ENCODE measurements around the gene MSI2.

MSI2 gene

GRCh38 chr17:57538736-57539456, 282.6 kb downstream of the MSI2 start:
- ChIA-PET CTCF (interaction anchor here (1.1 to 3.1 kb wide), 3 partner anchors 14 to 296 kb away, joined by 3 to 18 read pairs (median 4); no protein-coding TSS in a partner anchor), POLR2A (interaction anchor here (1.4 kb wide), 1 partner anchor 14 kb away, joined by 3 read pairs; no protein-coding TSS in a partner anchor)

DNA sequence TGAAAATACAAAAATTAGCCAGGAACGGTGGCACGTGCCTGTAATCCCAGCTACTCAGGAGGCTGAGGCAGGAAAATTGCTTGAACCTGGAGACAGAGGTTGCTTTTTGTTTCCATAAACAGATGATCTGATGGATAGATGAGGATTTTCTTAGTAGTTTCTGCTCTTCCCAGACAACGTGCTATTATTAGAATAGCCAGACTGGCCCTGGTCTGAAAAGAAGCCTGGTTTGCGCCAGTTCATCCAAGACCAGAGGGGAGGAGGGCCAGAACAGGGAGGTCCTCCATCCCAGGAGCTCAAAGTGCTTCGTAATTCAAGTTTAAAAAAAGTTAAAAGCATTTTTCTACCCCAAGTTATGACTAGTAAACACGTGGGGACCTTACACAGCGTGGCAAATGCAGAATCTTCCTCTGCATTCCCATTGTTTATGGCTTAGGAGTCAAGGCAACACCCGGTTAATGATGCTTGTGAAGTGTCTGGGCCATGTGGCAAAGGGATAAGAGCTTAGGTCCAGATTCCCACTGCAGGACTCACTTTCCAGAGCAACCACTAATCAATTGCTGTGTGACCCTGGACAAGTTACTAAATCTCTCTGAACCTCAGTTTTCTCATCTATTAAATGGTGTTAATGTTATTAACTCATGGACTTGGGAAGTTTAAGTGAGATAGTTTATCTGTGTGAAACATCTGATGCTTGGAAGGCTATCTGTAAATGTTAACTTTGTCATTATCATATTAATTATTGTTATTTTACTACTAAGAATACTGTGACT, 283.4 kb downstream of the MSI2 start:
- ChIA-PET CTCF (interaction anchor here (1.1 kb wide), 1 partner anchor 297 kb away, joined by 4 read pairs; no protein-coding TSS in a partner anchor), POLR2A (no interaction called here)
- TF ChIP-seq BHLHE40 (IDR thresholded peaks at IDR 0.05; ENCODE audit: borderline replicate concordance): no peak
- TF ChIP-seq ELF4 (IDR thresholded peaks at IDR 0.05): no peak
- no peak for DNase-seq (ENCODE audit: extremely low spot score)

More at GRCh38 chr17:57538736-57539456, 282.6 kb downstream of the MSI2 start:
- TF ChIP-seq CTBP1 (IDR thresholded peaks at IDR 0.05; ENCODE audit: borderline replicate concordance): no peak
- TF ChIP-seq LEF1 (IDR thresholded peaks at IDR 0.05; ENCODE audit: borderline replicate concordance): no peak
- peak; percentile 34; the same call in 1 of the 2 replicates for TF ChIP-seq ZNF384 (IDR thresholded peaks at IDR 0.05)
- DNase-seq (ENCODE audit: extremely low spot score): no peak

- DNase-seq (ENCODE audit: extremely low spot score): no peak
- POLR2A ChIA-PET: no interaction called here
- no peak for TF ChIP-seq ZNF384 (IDR thresholded peaks at IDR 0.05)
- no peak for TF ChIP-seq TARDBP (IDR thresholded peaks at IDR 0.05)
- no peak for TF ChIP-seq NFRKB (IDR thresholded peaks at IDR 0.05)
- TF ChIP-seq HDGF (IDR thresholded peaks at IDR 0.05; ENCODE audit: borderline replicate concordance): no peak
- TF ChIP-seq, protein P1, sequence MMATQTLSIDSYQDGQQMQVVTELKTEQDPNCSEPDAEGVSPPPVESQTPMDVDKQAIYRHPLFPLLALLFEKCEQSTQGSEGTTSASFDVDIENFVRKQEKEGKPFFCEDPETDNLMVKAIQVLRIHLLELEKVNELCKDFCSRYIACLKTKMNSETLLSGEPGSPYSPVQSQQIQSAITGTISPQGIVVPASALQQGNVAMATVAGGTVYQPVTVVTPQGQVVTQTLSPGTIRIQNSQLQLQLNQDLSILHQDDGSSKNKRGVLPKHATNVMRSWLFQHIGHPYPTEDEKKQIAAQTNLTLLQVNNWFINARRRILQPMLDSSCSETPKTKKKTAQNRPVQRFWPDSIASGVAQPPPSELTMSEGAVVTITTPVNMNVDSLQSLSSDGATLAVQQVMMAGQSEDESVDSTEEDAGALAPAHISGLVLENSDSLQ (IDR thresholded peaks at IDR 0.05): no peak
- no peak for TF ChIP-seq SP1 (IDR thresholded peaks at IDR 0.05)
- TF ChIP-seq SUZ12 (IDR thresholded peaks at IDR 0.05): no peak
- TF ChIP-seq L3MBTL2 (conservative IDR thresholded peaks at IDR 0.05): no peak
- no peak for TF ChIP-seq BHLHE40 (IDR thresholded peaks at IDR 0.05; ENCODE audit: borderline replicate concordance)
- CTCF ChIA-PET: interaction anchor here (0.6 to 1.7 kb wide), 3 partner anchors 11 to 412 kb away, joined by 3 to 4 read pairs (median 3); no protein-coding TSS in a partner anchor
These were observed 284.3 kb downstream of the MSI2 start for GRCh38 chr17:57540596-57540995.

- ChIA-PET CTCF (interaction anchor here (0.6 to 1.7 kb wide), 4 partner anchors 9 to 413 kb away, joined by 3 to 4 read pairs (median 4); no protein-coding TSS in a partner anchor), POLR2A (interaction anchor here (1.0 kb wide), 1 partner anchor 12 kb away, joined by 3 read pairs; no protein-coding TSS in a partner anchor)
- TF ChIP-seq FOXK2 (IDR thresholded peaks at IDR 0.05): no peak
- TF ChIP-seq FOXA1 (IDR thresholded peaks at IDR 0.05): no peak
- no peak for TF ChIP-seq HDGF (IDR thresholded peaks at IDR 0.05; ENCODE audit: borderline replicate concordance)
- no peak for DNase-seq (ENCODE audit: extremely low spot score)
These were observed 284.7 kb downstream of the MSI2 start for GRCh38 chr17:57541049-57541448.

DNA sequence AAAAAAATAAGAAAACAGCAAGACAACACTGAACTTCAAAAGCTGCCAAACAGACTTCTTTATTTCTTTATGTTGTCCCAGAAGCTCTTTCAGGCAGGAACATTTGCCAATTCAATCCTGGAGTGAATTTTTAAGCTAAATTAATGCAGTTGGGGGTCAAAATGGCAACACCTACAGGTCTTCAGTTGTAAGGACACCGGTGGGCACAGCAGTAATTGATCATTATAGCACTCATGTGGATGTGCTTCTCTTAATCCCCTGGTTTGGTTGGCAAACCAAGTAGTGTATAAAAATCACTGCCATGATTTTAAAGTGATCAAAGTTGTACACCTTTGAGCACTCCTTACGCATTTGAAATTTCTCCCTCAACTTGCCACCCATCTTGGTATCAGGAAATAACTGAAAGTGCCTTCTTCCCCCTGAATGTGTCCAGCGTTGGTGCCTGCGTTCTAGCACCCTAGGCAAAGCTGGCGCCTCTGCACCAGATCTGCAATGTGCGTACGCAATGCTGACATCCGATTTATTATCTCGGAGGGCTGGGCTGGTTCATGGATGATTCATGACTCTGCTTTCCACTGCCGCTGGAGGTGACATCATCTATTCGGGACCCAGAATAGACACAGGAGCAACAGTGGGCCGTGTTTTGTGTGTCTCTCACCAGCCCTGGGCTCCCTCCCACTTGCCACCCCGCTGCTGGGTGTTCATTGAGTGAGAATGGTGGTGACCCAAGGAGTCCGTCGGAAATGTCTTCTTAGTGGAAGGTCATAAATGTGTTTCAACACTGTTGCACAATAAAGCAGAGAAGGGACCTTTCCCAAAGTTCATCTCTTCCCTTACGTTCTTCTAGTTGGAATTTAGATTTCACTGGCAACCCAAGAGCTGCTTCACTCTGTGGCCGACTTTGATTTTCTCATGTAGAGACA, 285.4 kb downstream of the MSI2 start:
- ChIA-PET CTCF (interaction anchor here (0.6 to 1.7 kb wide), 5 partner anchors 8 to 299 kb away, joined by 3 to 4 read pairs (median 3); no protein-coding TSS in a partner anchor), POLR2A (interaction anchor here (1.0 kb wide), 1 partner anchor 12 kb away, joined by 3 read pairs; no protein-coding TSS in a partner anchor)
- TF ChIP-seq L3MBTL2 (conservative IDR thresholded peaks at IDR 0.05) (no peak), HDGF (IDR thresholded peaks at IDR 0.05; ENCODE audit: borderline replicate concordance) (no peak)
- TF ChIP-seq, protein P1 (IDR thresholded peaks at IDR 0.05): peak; percentile 96
- DNase-seq (ENCODE audit: extremely low spot score): peak; percentile 71

- POLR2A ChIA-PET: no interaction called here
- CTCF ChIA-PET: interaction anchor here (0.6 to 1.1 kb wide), 2 partner anchors 97 to 300 kb away, joined by 3 read pairs; no protein-coding TSS in a partner anchor
- no peak for TF ChIP-seq SP1 (IDR thresholded peaks at IDR 0.05)
- DNase-seq (ENCODE audit: extremely low spot score): no peak
These were observed 286.2 kb downstream of the MSI2 start for GRCh38 chr17:57542510-57542909.

DNA sequence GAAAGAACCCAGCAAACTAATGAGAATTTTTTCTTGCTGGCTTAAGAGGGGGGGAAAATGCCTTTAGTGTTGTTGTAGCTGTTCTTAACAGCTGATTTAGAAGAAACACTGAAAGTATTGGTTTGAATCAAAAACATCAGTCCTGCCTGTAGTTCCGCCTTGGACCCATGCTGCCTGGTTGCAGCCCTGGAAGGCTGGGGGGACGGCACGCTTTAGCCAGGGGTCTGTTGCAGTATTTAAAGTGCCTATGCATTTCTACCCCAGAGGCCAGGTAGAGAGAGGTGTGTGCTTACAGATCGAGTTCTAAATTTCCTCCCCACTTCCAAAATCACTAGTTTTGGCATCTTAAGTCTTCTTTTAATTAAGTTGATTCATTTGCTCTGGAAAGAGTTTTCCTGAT, 286.9 kb downstream of the MSI2 start:
- CTCF ChIA-PET: interaction anchor here (2.0 kb wide), 1 partner anchor 10 kb away, joined by 11 read pairs; no protein-coding TSS in a partner anchor
- no peak for DNase-seq (ENCODE audit: extremely low spot score)
- no peak for TF ChIP-seq FOXK2 (IDR thresholded peaks at IDR 0.05)
- TF ChIP-seq HDGF (IDR thresholded peaks at IDR 0.05; ENCODE audit: borderline replicate concordance): no peak
- POLR2A ChIA-PET: interaction anchor here (0.9 kb wide), 1 partner anchor 11 kb away, joined by 4 read pairs; no protein-coding TSS in a partner anchor

All from HEK293T (cell line).